ENCODE measurements around the gene SLC9B2. TPM values are rescaled to one million over a fixed set of nuclear protein-coding genes. Genes with fewer than 3 reads are reported as not detected.
A peak's percentile ranks its signal among the peaks of the same experiment; 100 is the strongest.

The SLC9B2 gene
- total and polyA plus RNA-seq, 2 donors (not counting 1 experiment from before 2014, with no cell fraction given): 16.4 to 37.6 TPM

DNA sequence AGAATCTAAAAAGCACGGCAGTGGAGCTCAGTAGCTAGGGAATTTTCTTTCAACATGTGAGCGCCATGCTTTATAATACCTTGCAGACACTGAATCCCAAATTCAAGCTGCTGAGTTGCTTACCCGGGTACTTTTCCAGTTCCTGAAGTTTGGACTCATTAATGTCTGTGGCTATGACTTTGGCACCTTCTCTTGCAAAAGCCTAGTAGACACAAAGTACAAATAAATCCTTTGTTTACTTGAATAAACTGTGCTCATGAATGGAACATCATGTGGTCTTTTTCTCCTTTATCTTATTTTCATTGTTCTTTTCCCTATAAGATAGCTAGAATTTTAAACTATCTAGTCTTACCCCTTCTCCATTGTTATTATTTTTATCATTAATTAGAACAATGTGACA is 18.5 kb upstream of the SLC9B2 start:
- Histone ChIP-seq H4K20me1 (ENCODE audit: control insufficient read depth, insufficient read depth, low read length, poor library complexity, severe bottlenecking) (no peaks in the 10 kb centered on the region), H3K4me2 (replicated peaks; ENCODE audit: low read depth, low read length, poor library complexity, severe bottlenecking) (no peak overlapping the region), H3K27ac (ENCODE audit: low read length in 2 of 2) (no peak overlapping the region), H3K4me1 (ENCODE audit: control insufficient read depth in 2 of 2, insufficient read depth in 2 of 2, low read length in 2 of 2) (peaks cover 11 to 17% of the 10 kb centered on the region in 2 donors), H3K4me3 (ENCODE audit: control extremely low read depth in 1 of 5, extremely low read depth in 1 of 5, insufficient read depth in 1 of 5, low read depth in 2 of 5, low read length in 4 of 5) (no peak overlapping the region), H2AFZ (ENCODE audit: insufficient read depth, low read depth, low read length, poor library complexity, severe bottlenecking) (no peak overlapping the region), H3K79me2 (ENCODE audit: control insufficient read depth, insufficient read depth, low read length) (peaks cover 19% of the 10 kb centered on the region), H3K9me3 (ENCODE audit: control extremely low read depth in 1 of 3, control insufficient read depth in 2 of 3, insufficient read depth in 1 of 3, low read length in 2 of 3) (no peaks in the 10 kb centered on the region), H3K27me3 (replicated peaks in 1 of 4; ENCODE audit: control extremely low read depth in 1 of 4, control insufficient read depth in 3 of 4, insufficient read depth in 4 of 4, low read length in 3 of 4) (no peaks in the 10 kb centered on the region), H3K36me3 (replicated peaks in 1 of 2; ENCODE audit: control extremely low read depth in 1 of 2, control insufficient read depth in 1 of 2, extremely low read depth in 1 of 2, insufficient read depth in 2 of 2, low read length in 1 of 2) (peaks cover 4 to 8% of the 10 kb centered on the region in 2 experiments), H3K9ac (ENCODE audit: low read length) (no peak overlapping the region)
- Mint-ChIP-seq H3K27ac (no peak overlapping the region), H3K27me3 (no peaks in the 10 kb centered on the region), H3K4me3 (no peak overlapping the region), H3K4me1 (peaks cover 25% of the 10 kb centered on the region), H3K9me3 (ENCODE audit: insufficient read depth) (no peaks in the 10 kb centered on the region)
- WGBS (ENCODE audit: insufficient coverage): 100% methylated on average over 2 of the region's 3 CpGs
- POLR2A ChIA-PET: no interaction called here
- no peak for TF ChIP-seq EZH2 (IDR thresholded peaks at IDR 0.05; ENCODE audit: borderline replicate concordance, insufficient read depth, low read depth, low read length, poor library complexity, severe bottlenecking)
- TF ChIP-seq, protein P1, sequence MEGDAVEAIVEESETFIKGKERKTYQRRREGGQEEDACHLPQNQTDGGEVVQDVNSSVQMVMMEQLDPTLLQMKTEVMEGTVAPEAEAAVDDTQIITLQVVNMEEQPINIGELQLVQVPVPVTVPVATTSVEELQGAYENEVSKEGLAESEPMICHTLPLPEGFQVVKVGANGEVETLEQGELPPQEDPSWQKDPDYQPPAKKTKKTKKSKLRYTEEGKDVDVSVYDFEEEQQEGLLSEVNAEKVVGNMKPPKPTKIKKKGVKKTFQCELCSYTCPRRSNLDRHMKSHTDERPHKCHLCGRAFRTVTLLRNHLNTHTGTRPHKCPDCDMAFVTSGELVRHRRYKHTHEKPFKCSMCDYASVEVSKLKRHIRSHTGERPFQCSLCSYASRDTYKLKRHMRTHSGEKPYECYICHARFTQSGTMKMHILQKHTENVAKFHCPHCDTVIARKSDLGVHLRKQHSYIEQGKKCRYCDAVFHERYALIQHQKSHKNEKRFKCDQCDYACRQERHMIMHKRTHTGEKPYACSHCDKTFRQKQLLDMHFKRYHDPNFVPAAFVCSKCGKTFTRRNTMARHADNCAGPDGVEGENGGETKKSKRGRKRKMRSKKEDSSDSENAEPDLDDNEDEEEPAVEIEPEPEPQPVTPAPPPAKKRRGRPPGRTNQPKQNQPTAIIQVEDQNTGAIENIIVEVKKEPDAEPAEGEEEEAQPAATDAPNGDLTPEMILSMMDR (IDR thresholded peaks at IDR 0.05): no peak
- DNase-seq: no peak
- CTCF ChIA-PET: interaction anchor here (0.9 to 9.6 kb wide), 7 partner anchors 11 to 664 kb away, joined by 3 to 117 read pairs (median 3); partner anchors contain the start of gene SLC9B2
- intact Hi-C loops (cut with micrococcal nuclease): loop anchor here (5.0 kb wide), 3 partner anchors 333 to 593 kb away; partner anchors contain the start of genes MANBA and NFKB1
- ATAC-seq (ENCODE audit: low read depth): no peak

DNA sequence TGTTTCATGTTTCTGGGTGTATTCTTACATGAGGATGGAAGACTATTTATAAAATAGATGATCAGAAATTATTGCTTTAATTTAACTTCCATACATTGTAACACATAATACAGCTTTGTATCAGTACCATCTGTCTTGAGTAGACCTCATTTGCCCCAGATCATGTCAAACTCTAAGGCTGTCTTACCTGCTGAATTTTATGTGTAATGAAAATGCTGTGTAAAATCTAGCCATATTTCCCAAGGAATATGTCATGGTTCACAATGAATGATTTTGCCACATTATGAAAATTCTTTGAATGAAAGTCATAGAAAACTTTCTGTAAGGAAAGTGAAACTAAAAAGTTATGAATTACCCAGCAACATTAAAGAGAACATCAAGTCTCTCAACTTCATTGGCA is 15.7 kb upstream of the SLC9B2 start:
- Histone ChIP-seq H2AFZ (ENCODE audit: insufficient read depth, low read depth, low read length, poor library complexity, severe bottlenecking) (peak overlapping the region; percentile 38), H3K4me3 (ENCODE audit: control extremely low read depth in 1 of 5, extremely low read depth in 1 of 5, insufficient read depth in 1 of 5, low read depth in 2 of 5, low read length in 4 of 5) (no peak overlapping the region), H3K9ac (ENCODE audit: low read length) (no peak overlapping the region), H3K4me2 (replicated peaks; ENCODE audit: low read depth, low read length, poor library complexity, severe bottlenecking) (no peak overlapping the region), H3K9me3 (ENCODE audit: control extremely low read depth in 1 of 3, control insufficient read depth in 2 of 3, insufficient read depth in 1 of 3, low read length in 2 of 3) (no peaks in the 10 kb centered on the region), H3K79me2 (ENCODE audit: control insufficient read depth, insufficient read depth, low read length) (no peaks in the 10 kb centered on the region), H3K27ac (ENCODE audit: low read length in 2 of 2) (no peak overlapping the region), H4K20me1 (ENCODE audit: control insufficient read depth, insufficient read depth, low read length, poor library complexity, severe bottlenecking) (no peaks in the 10 kb centered on the region), H3K27me3 (replicated peaks in 1 of 4; ENCODE audit: control extremely low read depth in 1 of 4, control insufficient read depth in 3 of 4, insufficient read depth in 4 of 4, low read length in 3 of 4) (no peaks in the 10 kb centered on the region), H3K4me1 (ENCODE audit: control insufficient read depth in 2 of 2, insufficient read depth in 2 of 2, low read length in 2 of 2) (peaks cover 0 to 9% of the 10 kb centered on the region in 2 donors), H3K36me3 (replicated peaks in 1 of 2; ENCODE audit: control extremely low read depth in 1 of 2, control insufficient read depth in 1 of 2, extremely low read depth in 1 of 2, insufficient read depth in 2 of 2, low read length in 1 of 2) (peaks cover 4 to 15% of the 10 kb centered on the region in 2 experiments)
- H3K27me3 Mint-ChIP-seq: no peaks in the 10 kb centered on the region
- ATAC-seq (ENCODE audit: low read depth): no peak
- no peaks in the 10 kb centered on the region for H3K9me3 Mint-ChIP-seq (ENCODE audit: insufficient read depth)
- intact Hi-C loops (cut with micrococcal nuclease): no loop called here
- peak overlapping the region; percentile 48 for H3K27ac Mint-ChIP-seq
- no peak for TF ChIP-seq EZH2 (IDR thresholded peaks at IDR 0.05; ENCODE audit: borderline replicate concordance, insufficient read depth, low read depth, low read length, poor library complexity, severe bottlenecking)
- TF ChIP-seq, protein P1 (IDR thresholded peaks at IDR 0.05): no peak
- H3K4me1 Mint-ChIP-seq: peaks cover 12% of the 10 kb centered on the region
- CTCF ChIA-PET: interaction anchor here (0.7 to 9.6 kb wide), 24 partner anchors 8 to 1102 kb away, joined by 3 to 117 read pairs (median 5); partner anchors contain the start of genes BDH2 and SLC9B2
- POLR2A ChIA-PET: interaction anchor here (0.7 to 1.2 kb wide), 2 partner anchors 14 to 661 kb away, joined by 3 to 4 read pairs; no protein-coding TSS in a partner anchor
- no peak overlapping the region for H3K4me3 Mint-ChIP-seq
- DNase-seq: no peak

All from B cell (primary cell).